Fibroblast of skin of left biceps (primary cell): ENCODE measurements around the gene COX7A2.

Experiments used
- DNase-seq, 2 experiments: peaks; one replicate each; pipeline ENCODE4 v3.0.0-alpha.2; 2013; ENCODE audit warnings: low read depth in 2 of 2

Gene COX7A2, protein sequence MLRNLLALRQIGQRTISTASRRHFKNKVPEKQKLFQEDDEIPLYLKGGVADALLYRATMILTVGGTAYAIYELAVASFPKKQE

DNA sequence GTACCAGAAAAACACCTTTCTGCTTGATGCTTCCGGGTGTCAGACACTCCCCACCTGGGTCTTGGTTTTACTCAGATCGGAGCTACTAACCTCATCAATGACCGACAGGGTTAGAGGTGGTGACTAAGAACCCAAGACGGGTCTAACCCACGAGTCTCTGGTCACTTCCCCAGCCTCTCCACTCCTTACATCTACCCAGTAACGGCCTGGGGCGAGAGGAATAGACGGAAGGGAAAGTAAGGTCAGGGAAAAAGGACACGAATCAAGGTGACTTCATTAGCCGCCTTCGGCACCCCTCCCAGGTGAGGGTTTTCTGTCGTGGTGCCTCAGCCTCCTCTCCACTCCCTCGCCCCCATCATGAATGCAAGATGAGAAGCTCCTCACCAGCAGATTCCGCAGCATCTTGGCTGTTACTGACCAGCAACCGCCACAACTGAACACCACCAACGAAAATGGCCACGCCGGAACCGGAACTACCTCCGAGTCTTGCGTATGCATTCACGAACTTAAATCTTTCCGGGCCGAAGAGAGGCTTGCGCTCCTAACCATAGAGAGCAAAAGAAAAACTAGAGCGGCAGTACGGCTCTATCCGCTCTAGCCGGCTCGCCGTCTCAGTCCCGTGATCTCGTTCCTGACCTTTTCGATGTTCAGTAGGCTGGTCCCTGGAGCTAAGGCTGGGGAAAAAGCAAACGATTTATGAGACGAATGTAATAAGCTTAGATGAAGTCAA is at the start of gene COX7A2:
COX7A2 (minus strand) TSS at position 469 of the 730 bp plus-strand sequence; CDS start at position 402, 67 bp downstream.
- peak; percentile 95 for DNase-seq

DNA sequence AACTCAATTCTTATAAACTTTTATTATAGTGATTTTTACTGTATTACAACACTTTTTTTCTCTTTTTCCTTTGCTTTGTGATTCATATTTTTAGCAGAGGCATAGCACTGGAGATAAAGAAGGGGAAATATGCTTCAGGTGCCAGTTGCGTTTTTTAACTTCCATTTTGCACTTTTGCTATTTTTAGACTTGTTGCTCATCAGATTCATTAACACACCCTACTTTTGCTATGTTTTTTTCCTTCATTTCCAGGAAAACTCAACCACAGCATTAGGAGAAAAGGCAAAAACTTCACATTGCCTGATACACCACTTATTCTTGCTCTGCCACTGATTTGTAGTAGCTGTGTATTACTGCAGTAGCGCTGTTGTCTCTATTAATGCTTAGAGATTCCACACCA is 49.0 kb upstream of the COX7A2 start:
- no peak for DNase-seq

DNA sequence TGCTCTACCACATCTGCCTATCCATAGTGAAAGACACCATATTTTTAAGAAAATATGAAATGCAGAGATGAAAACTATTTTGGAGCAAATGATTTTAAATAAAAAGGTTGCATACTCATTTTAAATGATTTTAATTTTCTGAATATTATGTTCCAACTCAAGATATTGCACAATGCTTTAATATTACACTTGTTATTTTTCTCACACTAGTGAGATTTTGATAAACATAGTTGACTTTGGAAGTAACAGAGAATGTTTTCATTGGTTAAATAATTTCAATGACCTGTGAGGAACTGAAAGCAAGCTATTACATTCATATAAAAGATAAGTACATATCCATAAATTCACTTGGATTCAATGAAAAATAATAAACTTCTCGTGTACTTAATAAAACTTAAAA is 48.1 kb upstream of the COX7A2 start:
- no peak for DNase-seq

DNA sequence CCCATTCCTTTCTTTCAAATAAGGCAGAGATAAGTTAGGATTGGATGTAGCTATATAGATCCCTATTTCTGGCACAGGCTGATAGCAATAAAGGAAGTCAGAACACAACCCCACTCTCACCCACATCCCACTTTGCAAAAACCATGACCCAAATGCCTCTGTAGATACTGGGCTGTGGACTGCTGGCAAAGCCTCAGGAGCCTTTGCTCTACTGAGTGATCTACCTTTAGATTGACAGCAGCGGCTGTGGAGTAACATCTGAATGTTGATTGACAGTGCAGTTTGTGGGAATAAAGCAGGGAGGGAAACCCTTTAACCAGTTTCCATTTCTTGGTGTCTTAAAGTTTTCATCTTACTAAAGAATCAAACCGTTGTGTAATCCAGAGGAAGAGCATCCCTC is 47.7 kb upstream of the COX7A2 start:
- no peak for DNase-seq

DNA sequence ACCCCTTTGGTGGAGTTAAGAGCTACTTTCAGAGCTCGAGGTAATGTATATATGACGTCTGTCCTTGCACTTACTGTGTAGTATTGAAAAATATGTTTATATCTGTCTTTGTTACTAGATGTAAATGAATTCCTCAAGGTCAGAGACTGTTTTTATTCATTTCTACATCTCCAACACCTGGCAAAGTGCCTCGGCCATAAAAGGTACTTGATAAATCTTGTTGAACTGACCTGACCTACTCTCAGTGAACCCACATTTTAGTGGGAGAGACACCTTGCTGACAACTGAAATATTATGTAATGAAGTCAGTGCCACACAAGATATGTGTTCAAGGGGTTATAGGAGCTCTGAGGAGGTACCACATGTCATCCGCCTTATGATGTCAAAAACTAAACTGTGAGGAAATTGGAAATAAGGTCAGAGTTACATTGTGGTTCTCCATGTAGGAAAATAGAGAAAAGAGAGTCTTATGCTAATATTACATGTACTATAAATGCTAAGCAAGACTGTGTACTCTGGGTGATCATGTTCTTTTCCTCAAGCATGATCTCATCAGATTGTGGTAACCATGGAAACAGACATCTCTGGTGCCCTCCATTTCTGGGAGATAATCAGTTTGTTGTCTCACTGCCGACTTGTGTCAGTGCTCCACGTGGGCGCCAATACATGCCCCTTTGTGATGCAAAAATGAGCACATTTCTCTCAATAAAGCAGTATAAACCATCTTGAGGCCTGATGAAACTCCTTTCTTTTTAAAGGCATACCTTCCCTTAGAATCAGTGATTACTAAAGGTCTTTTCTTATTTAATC is 46.7 kb upstream of the COX7A2 start:
- no peak for DNase-seq

DNA sequence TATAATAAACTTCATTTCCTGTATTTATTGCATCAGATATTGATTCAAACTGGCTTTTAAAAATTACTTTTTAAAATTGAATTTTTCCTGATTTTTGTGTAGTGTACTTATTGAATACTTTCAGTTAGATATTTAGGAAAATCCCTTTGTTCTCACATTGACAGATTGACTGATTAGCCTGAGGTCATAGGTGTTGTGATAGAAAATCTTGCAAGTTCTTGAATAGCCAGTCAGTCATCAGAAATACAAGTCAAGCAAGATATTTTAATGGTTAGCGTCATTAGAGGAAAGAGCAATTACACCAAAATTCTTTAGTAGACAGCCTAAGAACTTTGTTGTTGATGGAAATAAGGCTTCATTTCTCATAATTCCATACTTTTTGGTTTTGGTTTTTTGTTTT is 44.4 kb upstream of the COX7A2 start:
- no peak for DNase-seq

DNA sequence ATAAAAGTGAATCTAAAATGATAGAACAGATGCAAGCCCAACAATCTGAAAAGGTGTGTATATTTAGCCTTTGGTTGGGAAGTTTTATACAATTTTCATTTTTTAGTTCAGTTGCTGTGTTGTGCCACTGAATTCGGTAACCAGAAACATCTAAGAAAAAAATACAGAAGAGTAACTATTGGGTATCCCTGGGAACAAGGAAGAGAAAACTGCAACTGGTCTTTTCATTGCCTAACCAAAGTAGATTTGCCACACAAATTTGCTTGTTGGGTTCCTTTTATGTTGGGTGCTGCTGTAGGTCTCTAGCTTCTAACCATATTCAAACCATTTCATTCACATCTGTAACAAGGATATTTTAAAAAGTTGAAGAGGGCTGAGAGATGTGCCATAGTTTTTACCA is 43.8 kb upstream of the COX7A2 start:
- DNase-seq = no peak

DNA sequence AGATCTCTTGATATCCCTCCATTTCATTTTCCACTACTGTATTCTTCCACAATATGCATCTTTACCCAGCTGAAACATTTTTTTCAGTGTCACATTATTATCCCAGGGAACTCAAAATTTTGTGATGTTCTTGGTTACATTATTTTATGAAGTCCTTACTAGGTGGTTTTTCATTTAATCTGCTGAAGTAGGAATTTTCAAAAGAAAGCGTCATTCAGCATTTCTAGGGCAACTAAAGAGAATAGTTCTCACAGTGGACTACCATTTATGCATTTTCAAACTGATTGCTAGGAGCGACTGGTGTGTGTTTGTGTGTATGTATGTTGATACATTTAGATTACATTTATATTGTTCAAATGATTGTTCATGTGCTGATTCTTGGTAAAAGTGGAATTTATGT is 43.4 kb upstream of the COX7A2 start:
- DNase-seq = no peak

DNA sequence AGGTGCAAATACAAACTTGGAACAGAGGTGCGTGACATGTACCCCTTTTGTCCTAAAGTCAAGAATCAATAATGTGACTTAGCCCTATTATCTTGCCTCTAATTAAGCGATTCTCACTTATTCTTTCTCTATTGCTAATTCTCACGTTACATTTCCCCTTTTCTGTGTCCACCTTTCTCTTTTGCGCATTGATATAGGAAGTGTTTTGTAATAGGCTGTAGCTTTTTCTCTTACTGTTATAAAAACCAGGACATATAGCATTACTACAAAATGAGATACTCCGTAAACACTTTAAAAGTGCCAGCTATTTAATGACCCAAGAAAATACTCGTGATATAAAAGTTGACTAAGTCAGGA is 41.7 kb upstream of the COX7A2 start:
- DNase-seq = no peak

DNA sequence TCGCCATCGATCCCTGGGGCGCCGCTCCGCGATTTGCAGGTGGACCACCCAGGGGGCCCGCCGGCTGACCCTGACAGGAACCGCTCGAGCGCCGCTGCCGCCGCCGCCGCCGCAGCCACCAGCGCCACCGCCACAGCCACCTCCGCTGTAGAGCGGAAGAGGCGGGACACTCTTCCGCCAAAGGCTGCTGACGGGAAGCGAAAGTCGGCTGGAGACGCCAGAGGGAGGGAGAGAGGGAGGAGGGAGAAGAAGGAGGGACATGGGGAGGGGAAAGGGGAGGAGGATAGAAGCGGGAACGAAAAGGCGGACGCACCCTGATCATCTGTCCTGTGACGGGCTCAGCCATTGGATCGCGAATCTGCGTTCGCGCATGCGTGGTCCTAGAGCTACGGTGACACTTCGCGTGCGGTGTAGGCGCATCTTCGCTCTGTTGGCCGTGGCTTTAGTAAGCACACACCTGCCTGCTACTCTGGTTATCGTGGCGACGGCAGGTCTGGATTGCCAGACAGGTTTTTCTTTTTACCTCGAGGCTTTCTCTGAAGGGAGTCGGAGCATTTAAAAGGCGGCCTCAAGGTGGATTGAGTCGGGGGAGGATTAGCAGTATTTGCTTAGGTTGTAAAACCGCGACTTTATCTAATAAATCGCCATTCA is 41.2 kb upstream of the COX7A2 start, which contains the start of gene TMEM30A:
TMEM30A (minus strand) TSS at position 161 of the 651 bp plus-strand sequence; CDS start at position 7, 154 bp downstream.
- peak; percentile 95 to 96 for DNase-seq

DNA sequence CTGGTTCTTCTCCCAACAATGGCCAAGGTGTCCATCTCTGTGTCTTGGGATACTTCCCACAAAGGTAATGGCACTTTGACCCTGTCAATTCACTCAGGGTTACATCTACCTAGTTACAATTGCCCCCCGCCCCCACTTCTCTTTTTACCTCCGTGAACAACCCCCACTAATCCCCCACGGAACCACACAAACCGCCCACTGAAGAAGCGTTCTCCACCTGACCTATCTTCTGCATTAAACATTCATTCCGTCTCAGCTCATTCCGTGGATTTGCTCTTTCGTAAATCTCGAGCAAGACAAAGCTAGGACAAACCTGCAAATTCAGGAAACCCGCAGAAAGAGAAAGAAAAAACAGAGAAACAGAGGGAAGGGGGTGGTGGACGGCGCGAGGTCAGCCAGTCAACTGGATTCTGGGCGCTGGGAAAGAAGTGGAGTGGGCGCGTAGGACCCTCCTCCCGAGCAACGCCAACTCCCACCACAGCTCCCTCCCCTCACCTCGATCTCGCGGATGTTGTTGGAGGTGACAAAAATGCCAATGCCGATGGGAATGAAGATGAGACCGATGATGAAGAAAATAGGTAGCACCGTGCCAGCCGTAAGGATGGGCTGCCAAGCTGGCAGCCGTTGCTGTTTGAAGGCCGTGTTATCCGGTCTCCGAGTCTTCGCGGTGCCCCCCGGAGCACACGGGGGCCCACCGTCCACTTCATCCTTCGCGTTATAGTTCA is 40.5 kb upstream of the COX7A2 start:
- DNase-seq = no peak

DNA sequence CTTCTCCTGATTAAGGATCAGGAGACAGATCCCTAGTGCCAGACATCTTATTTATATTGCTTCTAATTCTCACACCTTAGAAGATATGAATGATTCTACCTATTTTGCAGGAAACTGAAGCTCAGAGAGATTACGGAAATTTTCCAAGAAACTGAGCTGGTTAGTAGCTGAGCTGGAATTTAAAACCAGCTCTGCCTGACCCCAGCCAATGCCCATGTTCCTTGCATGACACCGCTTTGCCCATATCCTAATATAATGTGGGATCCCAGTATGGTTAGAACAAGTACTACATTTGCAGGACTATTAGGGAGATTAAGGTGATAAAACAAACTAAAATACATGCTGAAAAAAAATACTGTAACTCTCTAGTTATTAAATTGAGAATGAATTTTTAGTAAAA is 39.1 kb upstream of the COX7A2 start:
- no peak for DNase-seq

DNA sequence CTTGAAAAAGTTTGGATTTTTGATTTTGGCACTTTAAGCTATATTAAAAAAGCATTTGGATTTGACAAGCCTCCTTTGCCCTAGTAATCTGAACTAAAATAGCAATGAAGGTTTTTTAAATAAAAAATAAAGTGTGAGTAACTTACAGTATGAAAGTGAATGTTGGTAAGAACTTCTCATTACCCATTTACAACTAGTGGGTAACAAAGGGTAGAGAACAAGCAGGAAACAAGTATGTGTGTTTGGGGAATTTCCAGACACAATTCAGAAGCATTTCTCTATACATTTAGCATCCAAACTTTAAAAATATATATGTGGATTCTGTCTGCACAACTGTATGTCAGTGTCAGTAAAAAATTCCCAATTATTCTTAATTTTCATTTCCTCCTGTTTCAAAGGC is 38.1 kb upstream of the COX7A2 start:
- DNase-seq = no peak

DNA sequence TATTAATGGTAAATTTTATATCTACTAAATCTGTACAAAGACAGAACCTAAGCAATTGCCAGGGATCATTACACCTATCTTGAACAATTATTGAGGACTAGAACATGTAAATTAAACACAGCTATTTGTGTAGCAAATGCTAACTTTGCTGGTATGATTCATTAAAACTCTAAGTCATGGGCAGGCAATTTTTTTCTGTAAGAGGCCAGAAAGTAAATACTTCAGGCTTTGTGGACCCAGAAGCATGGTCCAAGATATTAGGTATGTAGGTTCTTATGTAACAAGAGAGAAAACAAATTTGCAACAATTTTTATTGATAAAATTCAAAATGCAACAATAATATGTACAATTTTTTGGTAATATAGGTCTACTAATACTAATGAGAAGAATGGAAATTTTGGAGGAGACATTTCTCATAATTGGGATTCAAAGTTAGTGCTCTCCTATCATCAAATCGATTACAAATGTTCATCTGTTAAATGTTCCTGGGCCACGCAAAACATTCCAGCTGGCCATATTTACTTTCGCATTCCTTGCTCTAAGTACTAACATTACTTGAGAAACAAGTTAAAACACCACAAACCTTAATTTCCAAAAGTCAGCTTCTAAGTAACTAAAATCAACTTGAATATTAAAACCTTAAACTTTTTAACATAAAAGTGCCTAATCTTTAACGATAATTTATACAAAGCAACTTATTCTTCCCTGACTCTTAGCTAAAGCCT is 36.7 kb upstream of the COX7A2 start:
- DNase-seq = no peak

DNA sequence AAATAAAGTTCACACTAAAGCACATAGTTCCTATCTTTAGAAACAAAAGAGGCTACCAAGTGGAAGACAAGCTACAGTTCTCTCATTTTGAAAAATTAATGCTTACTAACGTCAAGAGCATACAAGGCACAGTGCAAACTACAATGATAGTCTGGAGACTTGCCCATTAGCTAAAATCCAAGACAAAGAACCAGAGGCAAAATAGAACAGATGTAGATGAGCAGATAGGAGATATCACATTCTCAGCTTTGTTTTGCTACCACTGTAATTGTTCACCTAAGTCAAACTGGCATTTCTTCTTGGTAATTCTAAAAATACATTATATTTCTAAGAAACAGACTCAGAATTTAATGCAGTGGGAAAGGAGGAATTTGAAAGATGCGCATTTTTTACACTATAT is 35.8 kb upstream of the COX7A2 start:
- no peak for DNase-seq

DNA sequence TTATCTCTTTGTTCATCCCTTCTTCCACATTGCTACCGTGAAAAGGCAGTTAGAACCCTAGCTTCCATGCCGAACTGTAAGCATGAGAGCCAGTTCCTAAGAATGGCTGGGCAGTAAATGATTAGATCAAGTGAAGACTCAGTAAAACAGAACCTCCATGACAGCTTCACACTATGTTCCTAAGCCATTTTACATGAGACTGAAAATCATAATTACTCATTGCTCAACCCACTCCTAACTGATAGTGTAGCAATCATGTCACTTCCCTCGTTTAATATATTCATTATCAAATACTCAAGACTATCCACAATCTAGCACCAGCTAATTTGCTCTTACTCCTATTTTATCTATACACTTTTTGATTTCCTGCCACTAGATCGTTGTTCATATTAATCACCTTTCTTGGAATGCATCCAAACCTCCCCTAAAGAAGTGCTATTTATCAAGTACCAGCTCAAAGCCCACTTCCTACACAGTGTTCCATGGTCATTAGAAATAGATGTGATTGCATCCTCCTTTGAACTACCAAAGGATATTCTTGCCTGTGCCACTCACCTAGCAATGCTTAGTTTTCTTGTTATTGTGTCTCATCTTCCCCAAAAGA is 35.0 kb upstream of the COX7A2 start:
- DNase-seq = no peak

DNA sequence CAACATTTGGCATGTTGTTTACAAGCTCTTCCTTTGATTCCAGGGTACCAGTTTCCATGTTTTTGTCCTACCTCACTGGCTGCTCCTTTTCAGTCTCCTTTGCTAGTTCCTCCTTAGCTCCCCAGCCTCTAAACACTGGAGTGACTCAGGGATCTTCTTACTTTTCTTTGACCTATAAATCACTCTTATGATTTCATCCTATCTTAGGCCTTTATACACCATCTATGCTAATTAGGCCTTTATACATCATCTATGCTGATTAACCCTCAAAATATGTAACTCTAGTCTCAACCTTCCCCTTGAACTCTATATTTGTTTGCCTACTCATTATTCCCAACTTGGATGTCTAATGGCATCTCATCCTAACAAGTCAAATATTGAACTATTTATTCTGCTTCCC is 31.5 kb upstream of the COX7A2 start:
- peak; percentile 78 to 82 for DNase-seq

DNA sequence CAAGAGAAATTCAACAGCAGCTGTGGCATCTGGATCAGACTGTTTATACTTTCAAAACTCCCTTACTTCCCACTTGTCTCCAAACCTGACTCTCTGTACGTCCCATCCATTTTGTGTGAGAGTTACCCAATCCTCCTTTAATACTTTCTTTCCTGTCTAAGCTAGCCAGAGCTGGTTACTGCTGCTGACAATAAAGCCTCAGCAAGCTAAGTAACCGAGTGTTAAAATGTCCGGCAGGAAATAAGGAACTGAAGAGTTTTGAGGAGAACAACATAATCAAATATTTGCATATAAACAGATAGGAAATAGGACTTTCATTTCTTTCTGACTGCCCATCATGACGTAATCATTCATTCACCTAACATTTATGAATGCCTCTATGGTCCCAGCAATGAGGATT is 29.4 kb upstream of the COX7A2 start:
- DNase-seq = no peak

DNA sequence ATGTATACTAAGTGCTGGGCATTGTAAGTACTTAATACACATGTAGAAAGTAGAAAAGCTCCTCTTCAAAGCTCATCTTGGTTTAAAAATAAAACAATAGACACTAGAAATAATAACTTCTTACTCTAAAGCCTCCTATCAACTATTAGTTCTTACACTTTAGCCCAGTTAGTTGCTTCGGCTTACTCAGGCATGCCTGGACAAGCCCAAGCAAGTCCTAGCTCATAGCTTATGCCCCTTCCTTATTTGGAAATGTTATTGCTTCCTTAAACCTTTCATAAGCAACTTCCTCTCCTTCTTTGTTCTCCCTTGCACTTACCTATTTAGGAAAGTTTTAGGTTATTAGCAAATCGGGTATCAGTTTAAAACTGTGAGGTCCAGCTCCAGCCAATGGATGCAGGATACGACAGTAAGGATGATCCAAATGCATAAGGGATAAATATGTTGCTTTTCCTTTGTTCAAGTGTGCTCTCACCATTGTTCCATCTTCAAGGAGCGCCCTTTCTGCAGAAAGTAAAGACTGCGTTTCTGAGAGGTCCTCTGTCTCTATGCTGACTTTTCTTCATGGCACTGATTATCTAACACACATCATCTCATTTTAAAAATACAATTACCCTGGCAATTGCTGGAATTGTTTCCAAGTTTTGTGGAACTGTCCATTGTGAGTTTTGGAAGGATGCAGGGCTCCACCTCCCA is 28.7 kb upstream of the COX7A2 start:
- DNase-seq = no peak

DNA sequence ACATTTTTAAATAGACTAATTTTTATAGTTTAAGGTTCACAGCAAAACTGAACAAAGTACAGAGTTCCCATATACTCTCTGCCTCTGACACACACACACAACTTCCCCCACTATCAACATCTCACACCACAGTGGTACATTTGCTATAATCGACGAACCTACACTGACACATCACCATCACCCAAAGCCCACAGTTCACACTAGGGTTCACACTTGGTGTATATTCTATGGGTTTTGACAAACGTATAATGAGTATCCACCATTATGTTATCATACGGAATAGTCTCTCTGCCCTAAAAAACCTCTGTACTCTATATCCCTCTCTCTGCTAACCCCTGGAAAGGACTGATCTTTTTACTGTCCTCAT is 25.4 kb upstream of the COX7A2 start:
- no peak for DNase-seq
